ENCODE results near the gene ABCD4.

Gene ABCD4

GRCh38 chr14:74242780-74243042 is 60.0 kb downstream of the ABCD4 start:
- no peak for DNase-seq
- Histone ChIP-seq H3K4ac (ENCODE audit: low read depth, low read length) (no peak overlapping the region), H3K18ac (ENCODE audit: low read length) (no peak overlapping the region), H3K14ac (ENCODE audit: low read length) (no peak overlapping the region), H2AFZ (ENCODE audit: insufficient read depth, low read length, poor library complexity) (no peak overlapping the region), H3K4me2 (ENCODE audit: low read length) (no peak overlapping the region), H3K9me3 (ENCODE audit: insufficient read depth, low read depth, low read length) (peaks cover 2% of the 10 kb centered on the region), H2BK5ac (ENCODE audit: low read depth, low read length, poor library complexity) (no peak overlapping the region), H3K79me1 (ENCODE audit: low read length) (no peaks in the 10 kb centered on the region), H3K23ac (ENCODE audit: low read length) (no peak overlapping the region), H3K27me3 (ENCODE audit: insufficient read depth, low read length) (peaks cover 62% of the 10 kb centered on the region), H2BK12ac (ENCODE audit: low read length) (no peak overlapping the region), H2AK5ac (ENCODE audit: low read length) (no peak overlapping the region), H2BK120ac (ENCODE audit: insufficient read depth, low read length, poor library complexity) (no peak overlapping the region), H4K91ac (ENCODE audit: low read depth, low read length) (no peak overlapping the region), H3K4me3 (ENCODE audit: low read depth, low read length) (no peak overlapping the region), H3K79me2 (ENCODE audit: control insufficient read depth, insufficient read depth, low read length, poor library complexity) (no peaks in the 10 kb centered on the region), H3K9ac (ENCODE audit: low read length) (no peak overlapping the region), H4K8ac (ENCODE audit: low read depth, low read length) (no peak overlapping the region), H3K36me3 (ENCODE audit: control insufficient read depth in 1 of 2, insufficient read depth in 2 of 2, low read length in 2 of 2) (no peaks in the 10 kb centered on the region), H3K27ac (ENCODE audit: low read depth, low read length) (no peak overlapping the region), H4K12ac (ENCODE audit: low read depth, low read length) (no peak overlapping the region), H3K4me1 (ENCODE audit: control insufficient read depth in 1 of 2, insufficient read depth in 2 of 2, low read length in 2 of 2) (peaks cover 7 to 12% of the 10 kb centered on the region in 2 experiments)
- WGBS (ENCODE audit: extremely low coverage, insufficient coverage, insufficient read length), result no CpG with 5 or more reads among the region's 4 CpGs

- Histone ChIP-seq H3K4ac (ENCODE audit: low read depth, low read length) (no peak overlapping the region), H3K23ac (ENCODE audit: low read length) (no peak overlapping the region), H3K4me2 (ENCODE audit: low read length) (no peak overlapping the region), H2BK5ac (ENCODE audit: low read depth, low read length, poor library complexity) (no peak overlapping the region), H3K9me3 (ENCODE audit: insufficient read depth, low read depth, low read length) (peaks cover 2% of the 10 kb centered on the region), H3K27ac (ENCODE audit: low read depth, low read length) (no peak overlapping the region), H3K14ac (ENCODE audit: low read length) (no peak overlapping the region), H3K4me1 (ENCODE audit: control insufficient read depth in 1 of 2, insufficient read depth in 2 of 2, low read length in 2 of 2) (peaks cover 7 to 12% of the 10 kb centered on the region in 2 experiments), H2AK5ac (ENCODE audit: low read length) (no peak overlapping the region), H3K9ac (ENCODE audit: low read length) (no peak overlapping the region), H3K79me2 (ENCODE audit: control insufficient read depth, insufficient read depth, low read length, poor library complexity) (no peaks in the 10 kb centered on the region), H3K79me1 (ENCODE audit: low read length) (no peaks in the 10 kb centered on the region), H2AFZ (ENCODE audit: insufficient read depth, low read length, poor library complexity) (no peak overlapping the region), H2BK120ac (ENCODE audit: insufficient read depth, low read length, poor library complexity) (no peak overlapping the region), H2BK12ac (ENCODE audit: low read length) (no peak overlapping the region), H4K91ac (ENCODE audit: low read depth, low read length) (no peak overlapping the region), H4K8ac (ENCODE audit: low read depth, low read length) (no peak overlapping the region), H3K18ac (ENCODE audit: low read length) (no peak overlapping the region), H3K27me3 (ENCODE audit: insufficient read depth, low read length) (peaks cover 65% of the 10 kb centered on the region), H3K4me3 (ENCODE audit: low read depth, low read length) (no peak overlapping the region), H3K36me3 (ENCODE audit: control insufficient read depth in 1 of 2, insufficient read depth in 2 of 2, low read length in 2 of 2) (no peaks in the 10 kb centered on the region), H4K12ac (ENCODE audit: low read depth, low read length) (no peak overlapping the region)
- no peak for DNase-seq
- no CpG with 5 or more reads among the region's 28 CpGs for WGBS (ENCODE audit: extremely low coverage, insufficient coverage, insufficient read length)
Observed at GRCh38 chr14:74242021-74242779, 60.5 kb downstream of the ABCD4 start.

GRCh38 chr14:74241652-74242017 is 61.1 kb downstream of the ABCD4 start:
- no peak for DNase-seq

DNA sequence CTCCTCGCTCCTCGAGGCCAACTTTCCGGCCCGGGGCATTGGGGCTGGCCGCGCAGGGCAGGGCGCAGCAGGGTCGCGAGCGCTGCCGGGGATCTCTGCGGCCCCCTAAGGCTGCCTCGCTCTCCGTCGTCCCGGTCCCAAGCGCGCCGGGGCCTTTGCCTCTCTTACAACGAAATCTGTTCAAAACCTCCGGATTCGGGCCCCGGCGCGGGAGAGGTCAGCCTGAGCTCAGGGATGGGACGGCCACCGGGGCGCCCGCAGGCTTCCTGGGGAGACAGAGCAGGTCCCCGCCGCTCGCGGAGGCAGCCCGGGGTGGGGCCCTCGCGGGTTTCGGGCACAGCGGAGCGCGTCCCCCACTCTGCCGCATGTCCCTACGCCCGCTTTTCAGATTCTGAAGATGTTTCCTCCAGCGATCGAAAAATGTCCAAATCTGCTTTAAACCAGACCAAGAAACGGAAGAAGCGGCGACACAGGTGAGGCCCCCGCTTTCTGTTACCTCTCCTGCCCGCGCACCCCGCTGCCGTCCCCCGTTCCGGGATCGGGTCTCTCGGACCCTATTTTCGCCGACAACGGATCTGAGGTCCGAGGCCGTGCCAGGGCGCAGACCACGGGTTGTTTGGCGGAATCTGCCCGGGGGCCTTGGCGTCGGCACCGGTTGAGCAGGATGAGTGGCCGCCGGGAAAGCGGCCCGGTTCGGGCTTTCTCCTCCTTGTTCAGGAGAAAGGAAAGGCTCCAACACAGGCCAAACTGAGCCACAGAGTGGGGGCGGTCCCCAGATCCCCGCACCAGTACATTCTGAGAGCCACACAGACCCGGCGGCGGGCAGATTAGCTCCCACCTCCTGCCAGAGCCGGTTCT is 61.7 kb downstream of the ABCD4 start:
- H3K36me3 ChIP-seq (ENCODE audit: control insufficient read depth in 1 of 2, insufficient read depth in 2 of 2, low read length in 2 of 2), result no peaks in the 10 kb centered on the region
- no CpG with 5 or more reads among the region's 80 CpGs for WGBS (ENCODE audit: extremely low coverage, insufficient coverage, insufficient read length)

More at GRCh38 chr14:74241652-74242017, 61.1 kb downstream of the ABCD4 start:
- no peak overlapping the region for H4K8ac ChIP-seq (ENCODE audit: low read depth, low read length)
- no peaks in the 10 kb centered on the region for H3K79me1 ChIP-seq (ENCODE audit: low read length)
- H3K36me3 ChIP-seq (ENCODE audit: control insufficient read depth in 1 of 2, insufficient read depth in 2 of 2, low read length in 2 of 2), result no peaks in the 10 kb centered on the region
- no peak overlapping the region for H2BK12ac ChIP-seq (ENCODE audit: low read length)
- peaks cover 2% of the 10 kb centered on the region for H3K9me3 ChIP-seq (ENCODE audit: insufficient read depth, low read depth, low read length)
- H3K23ac ChIP-seq (ENCODE audit: low read length), result no peak overlapping the region
- H3K9ac ChIP-seq (ENCODE audit: low read length), result no peak overlapping the region
- peaks cover 7 to 12% of the 10 kb centered on the region in 2 experiments for H3K4me1 ChIP-seq (ENCODE audit: control insufficient read depth in 1 of 2, insufficient read depth in 2 of 2, low read length in 2 of 2)
- H4K91ac ChIP-seq (ENCODE audit: low read depth, low read length), result no peak overlapping the region
- WGBS (ENCODE audit: extremely low coverage, insufficient coverage, insufficient read length), result no CpG with 5 or more reads among the region's 14 CpGs
- no peak overlapping the region for H3K4me3 ChIP-seq (ENCODE audit: low read depth, low read length)
- H4K12ac ChIP-seq (ENCODE audit: low read depth, low read length), result no peak overlapping the region
- no peak overlapping the region for H3K14ac ChIP-seq (ENCODE audit: low read length)
- no peak overlapping the region for H3K27ac ChIP-seq (ENCODE audit: low read depth, low read length)
- no peaks in the 10 kb centered on the region for H3K79me2 ChIP-seq (ENCODE audit: control insufficient read depth, insufficient read depth, low read length, poor library complexity)
- no peak overlapping the region for H2BK5ac ChIP-seq (ENCODE audit: low read depth, low read length, poor library complexity)
- H2BK120ac ChIP-seq (ENCODE audit: insufficient read depth, low read length, poor library complexity), result no peak overlapping the region
- H2AFZ ChIP-seq (ENCODE audit: insufficient read depth, low read length, poor library complexity), result no peak overlapping the region
- no peak overlapping the region for H2AK5ac ChIP-seq (ENCODE audit: low read length)
- H3K18ac ChIP-seq (ENCODE audit: low read length), result no peak overlapping the region
- H3K4ac ChIP-seq (ENCODE audit: low read depth, low read length), result no peak overlapping the region
- peak overlapping the region; percentile 37 for H3K4me2 ChIP-seq (ENCODE audit: low read length)
- H3K27me3 ChIP-seq (ENCODE audit: insufficient read depth, low read length), result peaks cover 67% of the 10 kb centered on the region

More for the DNA sequence above, 61.7 kb downstream of the ABCD4 start:
- Histone ChIP-seq H3K18ac (ENCODE audit: low read length) (no peak overlapping the region), H3K9ac (ENCODE audit: low read length) (no peak overlapping the region), H2BK120ac (ENCODE audit: insufficient read depth, low read length, poor library complexity) (no peak overlapping the region), H4K12ac (ENCODE audit: low read depth, low read length) (no peak overlapping the region), H3K4me2 (ENCODE audit: low read length) (peak overlapping the region; percentile 37), H3K4ac (ENCODE audit: low read depth, low read length) (no peak overlapping the region), H3K4me1 (ENCODE audit: control insufficient read depth in 1 of 2, insufficient read depth in 2 of 2, low read length in 2 of 2) (peaks cover 7 to 12% of the 10 kb centered on the region in 2 experiments), H3K79me2 (ENCODE audit: control insufficient read depth, insufficient read depth, low read length, poor library complexity) (no peaks in the 10 kb centered on the region), H3K27me3 (ENCODE audit: insufficient read depth, low read length) (peaks cover 67% of the 10 kb centered on the region), H4K8ac (ENCODE audit: low read depth, low read length) (no peak overlapping the region), H2AFZ (ENCODE audit: insufficient read depth, low read length, poor library complexity) (peak overlapping the region; percentile 35), H3K4me3 (ENCODE audit: low read depth, low read length) (no peak overlapping the region), H3K23ac (ENCODE audit: low read length) (no peak overlapping the region), H2AK5ac (ENCODE audit: low read length) (no peak overlapping the region), H3K14ac (ENCODE audit: low read length) (no peak overlapping the region), H2BK5ac (ENCODE audit: low read depth, low read length, poor library complexity) (no peak overlapping the region), H4K91ac (ENCODE audit: low read depth, low read length) (no peak overlapping the region), H3K9me3 (ENCODE audit: insufficient read depth, low read depth, low read length) (peaks cover 2% of the 10 kb centered on the region), H3K79me1 (ENCODE audit: low read length) (no peaks in the 10 kb centered on the region), H2BK12ac (ENCODE audit: low read length) (no peak overlapping the region), H3K27ac (ENCODE audit: low read depth, low read length) (no peak overlapping the region)
- DNase-seq, result peak in 1 of 2 donors; percentile 37
